Central memory CD8-positive, alpha-beta T cell (primary cell): Measurements from ENCODE around the gene MLYCD.

Experiments
- ATAC-seq: fragments of 150-1000 bp; cut with Tn5 transposase; replicated peaks from 2 replicates; pipeline ENCODE4 v1.10.0; 2022; ENCODE audit warnings: mild to moderate bottlenecking, moderate FRiP score, moderate number of reproducible peaks; ENCODE audit not compliant: poor library complexity, severe bottlenecking; ENCODE audit errors: extremely low read depth
- DNase-seq, 2 donors: peaks; one replicate each; pipeline ENCODE4 v3.0.0; 2021; ENCODE audit warnings: low spot score in 2 of 2
- H3K27ac Mint-ChIP-seq: one replicate; pipeline ENCODE4 v1.8.0; 2022; ENCODE audit warnings: low read depth, mild to moderate bottlenecking, moderate library complexity, mixed read lengths
- H3K27me3 Mint-ChIP-seq: one replicate; pipeline ENCODE4 v1.8.0; 2022; ENCODE audit warnings: mixed read lengths
- H3K36me3 Mint-ChIP-seq: one replicate; pipeline ENCODE4 v1.8.0; 2022; ENCODE audit warnings: mild to moderate bottlenecking, moderate library complexity, mixed read lengths; ENCODE audit not compliant: insufficient read depth
- H3K4me1 Mint-ChIP-seq: one replicate; pipeline ENCODE4 v1.8.0; 2022; ENCODE audit warnings: mixed read lengths
- H3K4me3 Mint-ChIP-seq: one replicate; pipeline ENCODE4 v1.8.0; 2022; ENCODE audit warnings: mild to moderate bottlenecking, moderate library complexity, mixed read lengths
- H3K9me3 Mint-ChIP-seq: one replicate; pipeline ENCODE4 v1.8.0; 2022; ENCODE audit warnings: mixed read lengths

The MLYCD gene

GRCh38 chr16:83968306-83968851 lies 69.5 kb downstream of the MLYCD start:
- ATAC-seq = no peak
- Mint-ChIP-seq H3K36me3 (no peaks in the 10 kb centered on the region), H3K9me3 (no peaks in the 10 kb centered on the region), H3K27ac (no peak overlapping the region), H3K27me3 (peaks cover 31% of the 10 kb centered on the region), H3K4me3 (peak overlapping the region; percentile 50), H3K4me1 (peaks cover 6% of the 10 kb centered on the region)
- DNase-seq = no peak

GRCh38 chr16:83968891-83969649 lies 70.2 kb downstream of the MLYCD start:
- ATAC-seq (no peak), DNase-seq (no peak)
- Mint-ChIP-seq H3K36me3 (no peaks in the 10 kb centered on the region), H3K27me3 (peaks cover 38% of the 10 kb centered on the region), H3K4me3 (no peak overlapping the region), H3K27ac (no peak overlapping the region), H3K9me3 (no peaks in the 10 kb centered on the region), H3K4me1 (peaks cover 6% of the 10 kb centered on the region)

GRCh38 chr16:83969771-83970429 lies 71.0 kb downstream of the MLYCD start:
- no peak overlapping the region for H3K27ac Mint-ChIP-seq
- no peaks in the 10 kb centered on the region for H3K9me3 Mint-ChIP-seq
- DNase-seq (no peak), ATAC-seq (no peak)
- H3K4me1 Mint-ChIP-seq = peaks cover 6% of the 10 kb centered on the region
- peaks cover 44% of the 10 kb centered on the region for H3K27me3 Mint-ChIP-seq
- H3K4me3 Mint-ChIP-seq = peak overlapping the region; percentile 44
- no peaks in the 10 kb centered on the region for H3K36me3 Mint-ChIP-seq

- no peak overlapping the region for H3K27ac Mint-ChIP-seq
- ATAC-seq (no peak), DNase-seq (no peak)
- no peaks in the 10 kb centered on the region for H3K36me3 Mint-ChIP-seq
- H3K9me3 Mint-ChIP-seq = no peaks in the 10 kb centered on the region
- H3K4me1 Mint-ChIP-seq = peaks cover 6% of the 10 kb centered on the region
- no peak overlapping the region for H3K4me3 Mint-ChIP-seq
- peaks cover 44% of the 10 kb centered on the region for H3K27me3 Mint-ChIP-seq
Measured at GRCh38 chr16:83970430-83970815, 71.5 kb downstream of the MLYCD start.

GRCh38 chr16:83971165-83972130 lies 72.5 kb downstream of the MLYCD start:
- Mint-ChIP-seq H3K4me3 (no peak overlapping the region), H3K27me3 (peaks cover 44% of the 10 kb centered on the region), H3K9me3 (no peaks in the 10 kb centered on the region), H3K4me1 (peaks cover 6% of the 10 kb centered on the region), H3K36me3 (no peaks in the 10 kb centered on the region), H3K27ac (no peak overlapping the region)
- ATAC-seq (no peak), DNase-seq (no peak)

- H3K4me1 Mint-ChIP-seq = peaks cover 6% of the 10 kb centered on the region
- DNase-seq (no peak), ATAC-seq (no peak)
- peaks cover 42% of the 10 kb centered on the region for H3K27me3 Mint-ChIP-seq
- H3K4me3 Mint-ChIP-seq = no peak overlapping the region
- H3K36me3 Mint-ChIP-seq = no peaks in the 10 kb centered on the region
- no peak overlapping the region for H3K27ac Mint-ChIP-seq
- H3K9me3 Mint-ChIP-seq = no peaks in the 10 kb centered on the region
Measured at GRCh38 chr16:83972256-83973008, 73.5 kb downstream of the MLYCD start.

GRCh38 chr16:83973077-83973476 lies 74.2 kb downstream of the MLYCD start:
- Mint-ChIP-seq H3K36me3 (no peaks in the 10 kb centered on the region), H3K27ac (no peak overlapping the region)

GRCh38 chr16:83973581-83974385 lies 74.9 kb downstream of the MLYCD start:
- ATAC-seq (no peak), DNase-seq (no peak)
- Mint-ChIP-seq H3K9me3 (peaks cover 2% of the 10 kb centered on the region), H3K27me3 (peaks cover 34% of the 10 kb centered on the region), H3K27ac (no peak overlapping the region), H3K4me3 (no peak overlapping the region), H3K36me3 (no peaks in the 10 kb centered on the region), H3K4me1 (no peaks in the 10 kb centered on the region)

More at GRCh38 chr16:83973077-83973476, 74.2 kb downstream of the MLYCD start:
- ATAC-seq (no peak), DNase-seq (no peak)
- Mint-ChIP-seq H3K4me3 (no peak overlapping the region), H3K27me3 (peaks cover 36% of the 10 kb centered on the region), H3K4me1 (peaks cover under 1% of the 10 kb centered on the region), H3K9me3 (no peaks in the 10 kb centered on the region)

GRCh38 chr16:83974475-83974874 lies 75.6 kb downstream of the MLYCD start:
- H3K4me3 Mint-ChIP-seq = no peak overlapping the region

GRCh38 chr16:83975590-83976260 lies 76.8 kb downstream of the MLYCD start:
- Mint-ChIP-seq H3K27ac (no peak overlapping the region), H3K4me1 (no peaks in the 10 kb centered on the region), H3K27me3 (peaks cover 18% of the 10 kb centered on the region), H3K4me3 (no peak overlapping the region), H3K9me3 (peaks cover 6% of the 10 kb centered on the region), H3K36me3 (no peaks in the 10 kb centered on the region)
- ATAC-seq (no peak), DNase-seq (no peak)

More at GRCh38 chr16:83974475-83974874, 75.6 kb downstream of the MLYCD start:
- peaks cover 27% of the 10 kb centered on the region for H3K27me3 Mint-ChIP-seq
- H3K4me1 Mint-ChIP-seq = no peaks in the 10 kb centered on the region
- H3K9me3 Mint-ChIP-seq = peaks cover 6% of the 10 kb centered on the region
- no peaks in the 10 kb centered on the region for H3K36me3 Mint-ChIP-seq
- H3K27ac Mint-ChIP-seq = no peak overlapping the region
- no peak for ATAC-seq
- no peak for DNase-seq
